Naive thymus-derived CD4-positive, alpha-beta T cell (primary cell): ENCODE data around the gene DACT2. TPM values are rescaled to one million over a fixed set of nuclear protein-coding genes. Genes with fewer than 3 reads are reported as not detected.

Experiments
- ATAC-seq: fragments of 150-1000 bp; cut with Tn5 transposase; 2 replicates; pipeline ENCODE4 v1.10.0; 2021; ENCODE audit warnings: mild to moderate bottlenecking, moderate library complexity
- CTCF ChIA-PET: fragments of 350-600 bp; sonication (Branson Sonifier 250); formaldehyde crosslinking; loops from one replicate; lab custom pipeline; 2021; ENCODE audit warnings: antibody characterized with exemption; lab: Charles Lee
- POLR2A ChIA-PET: fragments of 350-600 bp; sonication (Branson Sonifier 250); formaldehyde crosslinking; loops from one replicate; lab custom pipeline; 2021; ENCODE audit warnings: antibody characterized with exemption, inconsistent platforms; lab: Charles Lee
- DNase-seq, 9 donors: peaks; one replicate each; pipeline versions ENCODE4 v3.0.0 to v3.0.0-alpha.2; 2020 to 2022; ENCODE audit warnings: mixed read lengths in 1 of 9
- H3K27ac ChIP-seq: one replicate; pipeline ENCODE4 v1.7.0; 2013; ENCODE audit warnings: mild to moderate bottlenecking, low read depth, low read length, moderate library complexity
- H3K27me3 ChIP-seq, 2 donors: one replicate each; pipeline ENCODE4 v1.7.0; 2013; ENCODE audit warnings: low read length in 2 of 2, mild to moderate bottlenecking in 2 of 2, moderate library complexity in 2 of 2; ENCODE audit not compliant: control insufficient read depth in 2 of 2, insufficient read depth in 2 of 2
- H3K36me3 ChIP-seq, 3 experiments: 1 replicate in 2 of 3; 2 replicates in 1 of 3; pipeline ENCODE4 v1.7.0; 2013; ENCODE audit warnings: low read length in 3 of 3, mild to moderate bottlenecking in 3 of 3, moderate library complexity in 1 of 3; ENCODE audit not compliant: insufficient read depth in 3 of 3, control insufficient read depth in 2 of 3
- H3K4me1 ChIP-seq, 2 donors: one replicate each; pipeline ENCODE4 v1.7.0; 2013; ENCODE audit warnings: low read length in 2 of 2, mild to moderate bottlenecking in 2 of 2, moderate library complexity in 1 of 2; ENCODE audit not compliant: control insufficient read depth in 2 of 2, insufficient read depth in 2 of 2
- H3K4me3 ChIP-seq: 2 replicates; pipeline ENCODE4 v1.7.0; 2013; ENCODE audit warnings: mild to moderate bottlenecking, low read length
- H3K9me3 ChIP-seq, 3 experiments: 1 replicate in 2 of 3; 2 replicates in 1 of 3; pipeline ENCODE4 v1.7.0; 2013; ENCODE audit warnings: low read length in 3 of 3; ENCODE audit not compliant: control insufficient read depth in 2 of 3
- H3K27ac Mint-ChIP-seq, 9 donors: one replicate each; pipeline ENCODE4 v1.8.0; 2020 to 2022; ENCODE audit warnings: mixed read lengths in 9 of 9, mild to moderate bottlenecking in 8 of 9, moderate library complexity in 5 of 9, inconsistent platforms in 2 of 9
- H3K27me3 Mint-ChIP-seq, 5 donors: one replicate each; pipeline ENCODE4 v1.8.0; 2021 to 2022; ENCODE audit warnings: mixed read lengths in 5 of 5, mild to moderate bottlenecking in 1 of 5
- H3K36me3 Mint-ChIP-seq, 5 donors: one replicate each; pipeline ENCODE4 v1.8.0; 2020 to 2022; ENCODE audit warnings: mixed read lengths in 5 of 5, mild to moderate bottlenecking in 3 of 5, inconsistent platforms in 1 of 5
- H3K4me1 Mint-ChIP-seq, 7 donors: one replicate each; pipeline ENCODE4 v1.8.0; 2020 to 2022; ENCODE audit warnings: mixed read lengths in 7 of 7, mild to moderate bottlenecking in 3 of 7, inconsistent platforms in 1 of 7
- H3K4me3 Mint-ChIP-seq, 10 donors: one replicate each; pipeline ENCODE4 v1.8.0; 2020 to 2022; ENCODE audit warnings: mild to moderate bottlenecking in 10 of 10, mixed read lengths in 10 of 10, moderate library complexity in 6 of 10, inconsistent platforms in 2 of 10
- H3K9me3 Mint-ChIP-seq, 11 donors: one replicate each; pipeline ENCODE4 v1.8.0; 2020 to 2022; ENCODE audit warnings: mixed read lengths in 11 of 11, mild to moderate bottlenecking in 4 of 11, inconsistent platforms in 1 of 11, moderate library complexity in 1 of 11
- intact Hi-C, 2 donors: fragments of 100-400 bp; cut with micrococcal nuclease; formaldehyde crosslinking; loops; one replicate each; pipeline ENCODE4 v1.15.1; 2023
- polyA plus RNA-seq, 2 donors: library from polyadenylated mRNA; unstranded; fragments of 300-500 nt; fragmentation: Illumina TruSeq; gene quantifications; one replicate each; pipeline ENCODE4 v1.2.3, GENCODE V29; 2021
- total RNA-seq, 6 experiments: library from RNA in 5 of 6; stranded (reverse) in 5 of 6; gene quantifications; 1 replicate in 5 of 6; 2 replicates in 1 of 6; pipeline ENCODE4 v1.2.3 and lab custom pipeline; 2021 to 2026

DACT2 gene
- total and polyA plus RNA-seq, 7 experiments from 2014 or later = 0.65 TPM; not detected in 6

- ChIA-PET POLR2A (no interaction called here), CTCF (no interaction called here)
- ATAC-seq = no peak
Observed at GRCh38 chr6:168340819-168341218, 21.2 kb upstream of the DACT2 start.

GRCh38 chr6:168338777-168339176 is 19.2 kb upstream of the DACT2 start:
- Mint-ChIP-seq H3K4me3 (no peak overlapping the region), H3K27ac (no peak overlapping the region), H3K9me3 (peaks cover 0 to 2% (median 0%) of the 10 kb centered on the region in 11 donors), H3K4me1 (peaks cover 0 to 3% (median 0%) of the 10 kb centered on the region in 7 donors), H3K27me3 (peaks cover 0 to 41% (median 9%) of the 10 kb centered on the region in 5 donors), H3K36me3 (no peaks in the 10 kb centered on the region)
- CTCF ChIA-PET = no interaction called here
- DNase-seq (no peak), ATAC-seq (no peak)
- Histone ChIP-seq H3K4me3 (no peak overlapping the region), H3K36me3 (no peaks in the 10 kb centered on the region), H3K27ac (no peak overlapping the region), H3K9me3 (no peaks in the 10 kb centered on the region), H3K27me3 (no peaks in the 10 kb centered on the region), H3K4me1 (no peaks in the 10 kb centered on the region)
- POLR2A ChIA-PET = no interaction called here
- intact Hi-C loops = no loop called here

More at GRCh38 chr6:168340819-168341218, 21.2 kb upstream of the DACT2 start:
- H3K27me3 ChIP-seq = no peaks in the 10 kb centered on the region
- H3K27ac Mint-ChIP-seq = no peak overlapping the region
- no peak overlapping the region for H3K4me3 ChIP-seq
- peaks cover 0 to 5% (median 0%) of the 10 kb centered on the region in 5 donors for H3K36me3 Mint-ChIP-seq
- intact Hi-C loops = no loop called here
- no peaks in the 10 kb centered on the region for H3K36me3 ChIP-seq
- H3K9me3 ChIP-seq = no peaks in the 10 kb centered on the region
- peaks cover 7 to 57% (median 20%) of the 10 kb centered on the region in 5 donors for H3K27me3 Mint-ChIP-seq
- H3K4me3 Mint-ChIP-seq = no peak overlapping the region
- H3K4me1 ChIP-seq = no peaks in the 10 kb centered on the region
- DNase-seq = no peak
- H3K27ac ChIP-seq = no peak overlapping the region
- peaks cover 0 to 4% (median 0%) of the 10 kb centered on the region in 11 donors for H3K9me3 Mint-ChIP-seq
- H3K4me1 Mint-ChIP-seq = peaks cover 0 to 4% (median 0%) of the 10 kb centered on the region in 7 donors

- no peak overlapping the region for H3K27ac Mint-ChIP-seq
- H3K4me3 ChIP-seq = no peak overlapping the region
- intact Hi-C loops = no loop called here
Observed at GRCh38 chr6:168336967-168337366, 17.4 kb upstream of the DACT2 start.

GRCh38 chr6:168333989-168334388 is 14.4 kb upstream of the DACT2 start:
- Mint-ChIP-seq H3K27me3 (peaks cover 0 to 55% (median 24%) of the 10 kb centered on the region in 5 donors), H3K4me1 (peaks cover 0 to 5% (median 0%) of the 10 kb centered on the region in 7 donors), H3K9me3 (peaks cover 0 to 3% (median 0%) of the 10 kb centered on the region in 11 donors), H3K27ac (no peak overlapping the region), H3K4me3 (no peak overlapping the region), H3K36me3 (peaks cover 0 to 5% (median 0%) of the 10 kb centered on the region in 5 donors)
- ATAC-seq (no peak), DNase-seq (no peak)
- H3K4me1 ChIP-seq = no peaks in the 10 kb centered on the region
- ChIA-PET CTCF (no interaction called here), POLR2A (no interaction called here)
- H3K4me3 ChIP-seq = no peak overlapping the region
- H3K9me3 ChIP-seq = no peaks in the 10 kb centered on the region
- intact Hi-C loops = no loop called here
- no peaks in the 10 kb centered on the region for H3K36me3 ChIP-seq
- H3K27ac ChIP-seq = no peak overlapping the region
- H3K27me3 ChIP-seq = no peaks in the 10 kb centered on the region

More at GRCh38 chr6:168336967-168337366, 17.4 kb upstream of the DACT2 start:
- H3K27me3 ChIP-seq = no peaks in the 10 kb centered on the region
- DNase-seq = no peak
- H3K9me3 ChIP-seq = no peaks in the 10 kb centered on the region
- peaks cover 0 to 53% (median 9%) of the 10 kb centered on the region in 5 donors for H3K27me3 Mint-ChIP-seq
- H3K27ac ChIP-seq = no peak overlapping the region
- H3K36me3 Mint-ChIP-seq = no peaks in the 10 kb centered on the region
- no peaks in the 10 kb centered on the region for H3K36me3 ChIP-seq
- H3K4me1 ChIP-seq = no peaks in the 10 kb centered on the region
- ChIA-PET CTCF (no interaction called here), POLR2A (no interaction called here)
- peaks cover 0 to 3% (median 0%) of the 10 kb centered on the region in 7 donors for H3K4me1 Mint-ChIP-seq
- H3K9me3 Mint-ChIP-seq = peaks cover 0 to 3% (median 0%) of the 10 kb centered on the region in 11 donors
- no peak overlapping the region for H3K4me3 Mint-ChIP-seq
- ATAC-seq = no peak

GRCh38 chr6:168333491-168333890 is 13.9 kb upstream of the DACT2 start:
- Mint-ChIP-seq H3K27ac (no peak overlapping the region), H3K4me1 (peaks cover 0 to 5% (median 0%) of the 10 kb centered on the region in 7 donors), H3K36me3 (peaks cover 0 to 5% (median 0%) of the 10 kb centered on the region in 5 donors), H3K4me3 (no peak overlapping the region), H3K9me3 (peaks cover 0 to 3% (median 0%) of the 10 kb centered on the region in 11 donors), H3K27me3 (peaks cover 0 to 57% (median 28%) of the 10 kb centered on the region in 5 donors)
- POLR2A ChIA-PET = no interaction called here
- no peak overlapping the region for H3K27ac ChIP-seq
- CTCF ChIA-PET = no interaction called here
- no peaks in the 10 kb centered on the region for H3K9me3 ChIP-seq
- DNase-seq = no peak
- no peaks in the 10 kb centered on the region for H3K27me3 ChIP-seq
- no peaks in the 10 kb centered on the region for H3K36me3 ChIP-seq
- intact Hi-C loops = no loop called here
- ATAC-seq = no peak
- no peak overlapping the region for H3K4me3 ChIP-seq
- no peaks in the 10 kb centered on the region for H3K4me1 ChIP-seq

- Histone ChIP-seq H3K27ac (no peak overlapping the region), H3K4me3 (no peak overlapping the region), H3K36me3 (no peaks in the 10 kb centered on the region), H3K27me3 (no peaks in the 10 kb centered on the region), H3K9me3 (no peaks in the 10 kb centered on the region), H3K4me1 (no peaks in the 10 kb centered on the region)
- Mint-ChIP-seq H3K4me1 (peaks cover 0 to 5% (median 0%) of the 10 kb centered on the region in 7 donors), H3K27me3 (peaks cover under 1 to 54% (median 28%) of the 10 kb centered on the region in 5 donors), H3K4me3 (no peak overlapping the region), H3K27ac (no peak overlapping the region), H3K36me3 (peaks cover 0 to 5% (median 0%) of the 10 kb centered on the region in 5 donors), H3K9me3 (peaks cover 0 to 3% (median 0%) of the 10 kb centered on the region in 11 donors)
- intact Hi-C loops = no loop called here
- DNase-seq (no peak), ATAC-seq (no peak)
- CTCF ChIA-PET = no interaction called here
- POLR2A ChIA-PET = no interaction called here
Observed at GRCh38 chr6:168333039-168333438, 13.5 kb upstream of the DACT2 start.

- Mint-ChIP-seq H3K27ac (no peak overlapping the region), H3K27me3 (peaks cover 4 to 61% (median 33%) of the 10 kb centered on the region in 5 donors), H3K4me1 (peaks cover 0 to 5% (median 0%) of the 10 kb centered on the region in 7 donors), H3K9me3 (peaks cover 0 to 7% (median 0%) of the 10 kb centered on the region in 11 donors), H3K4me3 (no peak overlapping the region), H3K36me3 (peaks cover 0 to 5% (median 0%) of the 10 kb centered on the region in 5 donors)
- no peaks in the 10 kb centered on the region for H3K27me3 ChIP-seq
- ChIA-PET CTCF (no interaction called here), POLR2A (no interaction called here)
- no peak for ATAC-seq
- no peaks in the 10 kb centered on the region for H3K36me3 ChIP-seq
- H3K4me1 ChIP-seq = no peaks in the 10 kb centered on the region
- no peak for DNase-seq
- H3K27ac ChIP-seq = no peak overlapping the region
- intact Hi-C loops = no loop called here
- H3K4me3 ChIP-seq = no peak overlapping the region
- no peaks in the 10 kb centered on the region for H3K9me3 ChIP-seq
Observed at GRCh38 chr6:168332020-168332419, 12.4 kb upstream of the DACT2 start.
